Upper lobe of right lung (tissue), 1 donor: Measurements from ENCODE around the gene MVD. TPM values are rescaled to one million over a fixed set of nuclear protein-coding genes. Genes with fewer than 3 reads are reported as not detected.

Source experiments
- ATAC-seq: fragments of 200-7000 bp; cut with Tn5 transposase; one replicate; pipeline ENCODE4 v1.9.1; 2020; ENCODE audit warnings: mild to moderate bottlenecking, moderate library complexity
- DNase-seq: peaks from one replicate; pipeline ENCODE4 v3.0.0-alpha.2; 2020
- H3K27ac ChIP-seq: fragments of 200-600 bp; one replicate; pipeline ENCODE4 v1.8.0; 2022
- H3K27me3 ChIP-seq: fragments of 200-600 bp; one replicate; pipeline ENCODE4 v1.8.0; 2022; ENCODE audit warnings: mild to moderate bottlenecking
- H3K36me3 ChIP-seq: fragments of 200-600 bp; one replicate; pipeline ENCODE4 v1.8.0; 2022
- H3K4me1 ChIP-seq: fragments of 200-600 bp; one replicate; pipeline ENCODE4 v1.8.0; 2022
- H3K4me3 ChIP-seq: fragments of 200-600 bp; one replicate; pipeline ENCODE4 v1.8.0; 2022; ENCODE audit warnings: mild to moderate bottlenecking
- H3K9me3 ChIP-seq: fragments of 200-600 bp; one replicate; pipeline ENCODE4 v1.8.0; 2022
- intact Hi-C: fragments of 100-400 bp; cut with DNase I; formaldehyde crosslinking; loops from one replicate; pipeline ENCODE4 v1.11.0; 2022
- total RNA-seq: library from RNA; stranded (reverse); fragmentation: NEBNext Ultra II Directional; extraction: Animal tissue kit (Norgen Biotek cat#: 25700); gene quantifications from one replicate; pipeline ENCODE4 v1.2.1, GENCODE V29; 2021
- TF ChIP-seq, protein P1 (sequence below): fragments of 200-600 bp; IDR thresholded peaks from one replicate; pipeline ENCODE4 v1.8.0; 2022; ENCODE audit warnings: antibody characterized with exemption
- donor health status: DM: no; HTN: yes; CAD: no; lungs with severe emphysema.

The MVD gene
- total RNA-seq, 1 donor from 2014 or later: 104 TPM

DNA sequence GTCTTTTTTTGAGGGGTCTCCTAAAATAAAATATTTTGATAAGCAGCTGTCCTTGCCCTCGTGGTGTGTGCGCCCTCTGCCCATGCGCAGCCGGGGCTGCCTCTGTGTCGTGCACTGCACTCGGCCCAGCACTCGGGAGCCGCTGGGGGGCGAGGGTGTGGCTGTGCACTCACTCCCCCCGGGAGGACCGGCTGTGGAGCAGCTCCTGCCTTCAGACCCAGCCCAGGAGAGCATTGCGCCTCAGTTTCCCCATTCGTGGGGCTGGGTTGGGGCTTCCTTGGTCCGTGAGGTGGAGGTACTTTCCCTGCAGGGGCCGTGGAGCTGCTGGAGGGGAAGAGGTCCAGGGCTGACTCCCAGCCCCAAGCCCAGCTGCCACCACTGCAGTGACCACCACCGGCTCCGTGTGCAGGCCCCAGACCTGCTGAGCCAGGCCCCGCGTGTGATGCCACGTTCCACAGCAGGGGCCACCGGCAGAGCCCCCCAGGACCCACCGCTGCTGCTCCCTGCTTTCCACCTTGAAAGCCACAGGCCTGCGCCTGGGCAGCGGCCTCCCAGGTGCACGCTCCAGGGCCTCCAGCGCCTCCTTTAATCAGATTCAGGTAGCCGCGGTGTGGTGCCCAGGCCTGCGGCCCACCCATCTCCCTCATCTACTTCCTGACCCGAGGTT lies 30.8 kb downstream of the MVD start:
- TF ChIP-seq, protein P1, sequence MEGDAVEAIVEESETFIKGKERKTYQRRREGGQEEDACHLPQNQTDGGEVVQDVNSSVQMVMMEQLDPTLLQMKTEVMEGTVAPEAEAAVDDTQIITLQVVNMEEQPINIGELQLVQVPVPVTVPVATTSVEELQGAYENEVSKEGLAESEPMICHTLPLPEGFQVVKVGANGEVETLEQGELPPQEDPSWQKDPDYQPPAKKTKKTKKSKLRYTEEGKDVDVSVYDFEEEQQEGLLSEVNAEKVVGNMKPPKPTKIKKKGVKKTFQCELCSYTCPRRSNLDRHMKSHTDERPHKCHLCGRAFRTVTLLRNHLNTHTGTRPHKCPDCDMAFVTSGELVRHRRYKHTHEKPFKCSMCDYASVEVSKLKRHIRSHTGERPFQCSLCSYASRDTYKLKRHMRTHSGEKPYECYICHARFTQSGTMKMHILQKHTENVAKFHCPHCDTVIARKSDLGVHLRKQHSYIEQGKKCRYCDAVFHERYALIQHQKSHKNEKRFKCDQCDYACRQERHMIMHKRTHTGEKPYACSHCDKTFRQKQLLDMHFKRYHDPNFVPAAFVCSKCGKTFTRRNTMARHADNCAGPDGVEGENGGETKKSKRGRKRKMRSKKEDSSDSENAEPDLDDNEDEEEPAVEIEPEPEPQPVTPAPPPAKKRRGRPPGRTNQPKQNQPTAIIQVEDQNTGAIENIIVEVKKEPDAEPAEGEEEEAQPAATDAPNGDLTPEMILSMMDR: no peak
- peaks cover 15% of the 10 kb centered on the region for H3K4me1 ChIP-seq
- DNase-seq: no peak
- H3K4me3 ChIP-seq: no peak overlapping the region
- intact Hi-C loops: no loop called here
- peaks cover 50% of the 10 kb centered on the region for H3K36me3 ChIP-seq
- H3K27ac ChIP-seq: no peak overlapping the region
- H3K9me3 ChIP-seq: no peaks in the 10 kb centered on the region
- H3K27me3 ChIP-seq: no peaks in the 10 kb centered on the region
- ATAC-seq: no peak

DNA sequence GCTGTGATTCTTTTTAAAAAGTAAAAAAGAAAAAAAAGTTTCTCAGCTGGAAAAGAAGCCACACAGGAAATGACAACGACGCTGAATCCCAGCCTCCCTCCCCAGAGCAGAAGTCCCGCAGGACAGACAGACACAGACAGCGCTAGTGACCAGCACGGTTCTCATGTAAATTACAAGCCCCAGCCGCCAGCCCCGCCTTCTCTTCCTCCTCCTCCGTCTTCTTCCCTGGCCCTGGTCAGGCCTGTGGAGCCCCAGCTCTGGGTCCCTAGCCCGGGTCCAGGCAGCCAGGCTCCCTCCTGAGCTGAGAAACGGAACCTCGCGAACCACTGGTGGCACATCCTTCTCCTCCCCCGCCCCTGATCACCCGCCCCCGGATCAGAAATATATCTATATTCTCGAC lies 31.5 kb downstream of the MVD start:
- TF ChIP-seq, protein P1: no peak

DNA sequence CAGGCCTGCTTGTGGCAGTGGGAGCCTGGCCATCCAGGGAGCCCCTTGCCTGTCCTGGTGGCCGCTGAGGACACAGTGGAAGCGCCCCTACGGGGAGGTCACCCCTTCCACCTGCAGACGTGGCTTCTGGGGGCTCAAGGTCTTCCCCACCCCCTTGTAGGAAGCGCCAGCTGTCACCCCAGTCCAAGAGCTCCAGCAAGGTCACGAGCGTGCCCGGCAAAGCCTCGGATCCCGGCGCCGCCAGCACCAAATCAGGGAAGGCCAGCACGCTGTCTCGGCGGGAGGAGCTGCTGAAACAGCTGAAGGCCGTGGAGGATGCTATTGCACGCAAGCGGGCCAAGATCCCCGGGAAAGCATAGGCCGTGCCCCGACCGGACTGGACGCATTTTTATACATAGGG lies 31.9 kb downstream of the MVD start:
- Histone ChIP-seq H3K4me3 (no peak overlapping the region), H3K36me3 (peaks cover 60% of the 10 kb centered on the region), H3K9me3 (no peaks in the 10 kb centered on the region), H3K27me3 (no peaks in the 10 kb centered on the region), H3K27ac (no peak overlapping the region), H3K4me1 (peaks cover 15% of the 10 kb centered on the region)
- no peak for DNase-seq
- TF ChIP-seq, protein P1: no peak
- intact Hi-C loops: no loop called here
- no peak for ATAC-seq

More for the DNA sequence above, 31.5 kb downstream of the MVD start:
- Histone ChIP-seq H3K4me3 (no peak overlapping the region), H3K9me3 (no peaks in the 10 kb centered on the region), H3K4me1 (peaks cover 15% of the 10 kb centered on the region), H3K36me3 (peaks cover 57% of the 10 kb centered on the region), H3K27ac (no peak overlapping the region), H3K27me3 (no peaks in the 10 kb centered on the region)
- ATAC-seq: no peak
- intact Hi-C loops: no loop called here
- no peak for DNase-seq

DNA sequence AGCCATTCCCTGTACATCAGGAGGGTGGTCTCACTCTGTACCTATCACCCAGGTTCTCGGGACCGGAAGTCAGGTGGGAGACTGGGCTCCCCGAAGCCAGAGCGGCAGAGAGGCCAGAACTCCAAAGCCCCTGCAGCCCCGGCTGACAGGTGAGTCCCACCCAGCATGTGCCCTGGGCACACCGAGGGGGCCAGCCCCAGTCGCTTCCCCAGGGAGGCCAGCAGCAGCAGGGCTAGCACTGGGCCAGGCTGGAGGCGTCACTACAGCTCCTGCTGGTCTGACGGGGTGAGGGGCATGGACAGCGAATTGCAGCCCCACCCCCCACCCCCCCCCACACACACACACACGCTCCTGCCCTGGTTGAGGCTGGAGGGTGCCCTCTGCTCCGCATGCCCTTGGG lies 32.5 kb downstream of the MVD start:
- DNase-seq: no peak
- H3K36me3 ChIP-seq: peaks cover 64% of the 10 kb centered on the region

DNA sequence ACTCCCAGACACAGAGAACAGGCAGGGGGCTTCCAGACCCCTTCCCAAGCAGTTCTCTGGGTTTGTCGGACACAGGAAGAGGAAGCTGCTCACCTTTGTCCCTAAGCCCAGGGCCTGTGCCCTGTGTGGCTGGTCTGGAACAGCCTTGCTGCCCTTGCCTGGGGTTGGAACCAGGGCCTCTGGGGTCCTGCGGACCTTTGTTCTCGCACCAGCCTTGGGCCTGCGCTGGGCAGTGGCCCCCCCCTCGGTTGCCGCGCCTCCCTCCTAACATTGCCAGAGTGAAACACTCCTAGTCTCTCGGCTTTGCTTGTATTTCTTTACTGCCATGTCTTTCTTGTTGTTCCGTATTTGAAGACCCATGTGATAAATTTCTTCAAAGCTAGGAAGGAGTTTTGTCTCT lies 33.1 kb downstream of the MVD start:
- intact Hi-C loops: no loop called here
- Histone ChIP-seq H3K9me3 (no peaks in the 10 kb centered on the region), H3K4me3 (no peak overlapping the region), H3K36me3 (peaks cover 70% of the 10 kb centered on the region), H3K27ac (no peak overlapping the region), H3K27me3 (no peaks in the 10 kb centered on the region), H3K4me1 (peaks cover 9% of the 10 kb centered on the region)
- DNase-seq (no peak), ATAC-seq (no peak)
- TF ChIP-seq, protein P1: no peak

More for the DNA sequence above, 32.5 kb downstream of the MVD start:
- peaks cover 15% of the 10 kb centered on the region for H3K4me1 ChIP-seq
- H3K27me3 ChIP-seq: no peaks in the 10 kb centered on the region
- intact Hi-C loops: no loop called here
- H3K9me3 ChIP-seq: no peaks in the 10 kb centered on the region
- TF ChIP-seq, protein P1: no peak
- no peak overlapping the region for H3K27ac ChIP-seq
- ATAC-seq: no peak
- H3K4me3 ChIP-seq: no peak overlapping the region
